Femur (tissue), 1 donor: ENCODE data around the gene OXT.
"Not testable (repeated sequence)": the region's sequence is repeated elsewhere in the genome, so short reads cannot be mapped to it uniquely, and the experiment has no call there.

Experiments used
- DNase-seq: peaks from one replicate; pipeline ENCODE4 v3.0.0-alpha.2; 2017

The OXT gene

DNA sequence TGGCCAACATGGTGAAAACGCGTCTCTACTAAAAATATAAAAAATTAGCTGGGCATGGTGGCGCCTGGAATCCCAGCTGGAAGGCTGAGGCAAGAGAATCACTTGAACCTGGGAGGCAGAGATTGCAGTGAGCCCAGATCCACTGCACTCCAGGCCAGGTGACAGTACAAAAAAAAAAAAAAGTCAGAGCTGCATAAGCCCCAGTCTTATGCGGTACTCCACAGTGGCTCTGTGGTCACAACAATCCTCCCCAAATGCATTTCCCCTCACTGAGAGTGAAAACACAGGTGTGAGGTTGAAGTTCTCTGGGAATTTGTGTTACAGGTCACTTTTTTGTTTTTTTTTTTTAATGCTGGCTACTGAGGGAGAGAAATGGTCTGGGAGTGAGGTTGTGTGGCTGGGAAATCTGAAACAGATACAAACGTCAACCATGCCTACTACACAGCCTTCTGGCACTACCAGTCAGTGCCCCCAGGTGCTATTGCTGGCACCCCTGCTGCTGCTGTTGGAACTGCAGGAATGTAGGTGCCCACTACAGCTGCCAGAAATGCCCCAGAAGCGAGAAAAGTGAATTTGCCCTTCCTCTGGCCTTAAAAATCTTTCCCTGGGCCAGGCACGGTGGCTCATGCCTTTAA lies 19.9 kb upstream of the OXT start:
- DNase-seq = no peak

DNA sequence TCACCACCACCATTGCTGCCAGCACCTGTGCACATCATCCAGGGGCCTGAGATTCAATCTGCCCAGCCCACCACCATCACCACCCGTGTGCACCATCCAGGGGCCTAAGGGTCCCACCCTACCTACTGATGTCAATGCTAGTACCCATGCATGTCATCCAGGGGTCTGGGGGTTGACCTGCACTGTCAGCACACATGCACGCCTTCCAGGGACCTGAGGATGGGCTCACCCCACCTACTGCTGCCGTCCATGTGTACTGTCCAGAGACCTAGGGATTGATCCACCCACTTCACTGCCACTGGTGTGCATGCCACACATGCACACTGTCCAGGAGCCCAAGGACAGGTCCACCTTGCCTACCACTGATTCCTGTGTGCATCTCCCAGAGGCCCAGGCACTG lies 11.9 kb upstream of the OXT start:
- DNase-seq = no peak

DNA sequence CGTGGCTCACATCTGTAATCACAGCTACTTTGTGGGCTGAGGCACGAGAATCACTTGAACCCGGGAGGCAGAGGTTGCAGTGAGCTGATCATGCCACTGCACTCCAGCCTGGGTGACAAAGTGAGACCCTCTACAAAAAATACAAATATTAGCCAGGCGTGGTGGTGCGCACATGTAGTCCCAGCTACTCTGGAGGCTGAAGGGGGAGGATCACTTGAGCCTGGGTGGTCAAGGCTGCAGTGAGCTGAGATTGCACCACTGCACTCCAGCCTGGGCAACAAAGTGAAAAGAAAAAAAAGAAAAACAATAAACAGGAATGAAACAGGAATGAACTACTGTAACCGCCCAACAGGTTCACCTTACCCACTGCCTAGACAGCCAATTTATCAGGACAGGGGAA lies 7.3 kb upstream of the OXT start:
- not testable (repeated sequence) for DNase-seq

DNA sequence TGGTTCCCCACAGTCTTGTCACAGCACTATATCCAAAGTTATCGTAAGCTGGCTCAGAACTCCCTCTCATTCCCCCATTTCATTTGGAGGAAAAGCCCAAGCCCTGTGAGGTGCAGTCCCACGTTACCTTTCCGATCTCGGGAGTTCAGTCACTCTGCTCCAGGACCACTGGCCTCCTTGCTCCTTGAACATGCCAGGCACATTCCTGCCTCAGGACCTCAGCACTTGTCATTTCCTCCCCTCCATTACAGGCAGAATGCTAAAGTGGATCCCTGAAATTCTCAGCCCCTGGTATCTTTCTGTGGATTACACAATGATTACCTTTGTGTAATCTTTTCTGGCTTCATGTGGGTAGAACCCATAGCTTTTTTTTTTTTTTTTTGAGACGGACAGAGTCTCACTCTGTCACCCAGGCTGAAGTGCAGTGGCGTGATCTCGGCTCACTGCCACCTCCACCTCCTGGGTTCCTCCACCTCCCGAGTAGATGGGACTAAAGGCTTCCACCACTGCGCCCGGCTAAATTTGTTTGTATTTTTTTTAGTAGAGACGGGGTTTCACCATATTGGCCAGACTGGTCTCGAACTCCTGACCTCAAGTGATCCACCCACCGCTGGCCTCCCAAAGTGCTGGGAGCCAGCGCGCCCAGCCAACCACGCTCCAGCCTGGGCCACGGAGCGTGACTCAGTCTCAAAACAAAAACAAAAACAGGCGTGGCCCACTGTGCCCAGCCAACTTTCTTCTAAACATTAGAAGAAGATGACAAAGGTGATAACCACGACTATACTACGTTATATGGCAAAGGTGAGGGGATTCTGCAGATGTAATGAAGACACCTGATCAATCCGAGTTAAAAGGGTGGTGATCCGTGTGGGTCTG lies 4.0 kb upstream of the OXT start:
- DNase-seq = no peak

DNA sequence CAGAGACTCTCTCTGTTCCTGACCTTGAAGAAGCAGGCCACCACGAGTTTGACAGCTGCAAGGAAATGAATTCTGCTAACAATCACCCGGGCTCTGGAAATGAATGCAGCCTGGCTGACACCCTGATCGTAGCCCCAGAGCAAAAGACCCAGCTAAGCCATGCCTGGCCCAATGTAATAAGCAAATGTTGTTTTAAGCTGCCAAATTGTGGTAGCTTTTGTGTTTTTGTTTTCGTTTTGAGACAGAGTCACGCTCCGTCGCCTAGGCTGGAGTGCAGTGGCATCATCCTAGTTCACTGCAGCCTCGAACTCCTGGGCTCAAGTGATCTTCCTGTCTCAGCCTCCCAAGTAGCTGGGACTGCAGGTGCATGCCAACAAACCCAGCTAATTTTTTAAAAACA lies 3.3 kb upstream of the OXT start:
- no peak for DNase-seq

DNA sequence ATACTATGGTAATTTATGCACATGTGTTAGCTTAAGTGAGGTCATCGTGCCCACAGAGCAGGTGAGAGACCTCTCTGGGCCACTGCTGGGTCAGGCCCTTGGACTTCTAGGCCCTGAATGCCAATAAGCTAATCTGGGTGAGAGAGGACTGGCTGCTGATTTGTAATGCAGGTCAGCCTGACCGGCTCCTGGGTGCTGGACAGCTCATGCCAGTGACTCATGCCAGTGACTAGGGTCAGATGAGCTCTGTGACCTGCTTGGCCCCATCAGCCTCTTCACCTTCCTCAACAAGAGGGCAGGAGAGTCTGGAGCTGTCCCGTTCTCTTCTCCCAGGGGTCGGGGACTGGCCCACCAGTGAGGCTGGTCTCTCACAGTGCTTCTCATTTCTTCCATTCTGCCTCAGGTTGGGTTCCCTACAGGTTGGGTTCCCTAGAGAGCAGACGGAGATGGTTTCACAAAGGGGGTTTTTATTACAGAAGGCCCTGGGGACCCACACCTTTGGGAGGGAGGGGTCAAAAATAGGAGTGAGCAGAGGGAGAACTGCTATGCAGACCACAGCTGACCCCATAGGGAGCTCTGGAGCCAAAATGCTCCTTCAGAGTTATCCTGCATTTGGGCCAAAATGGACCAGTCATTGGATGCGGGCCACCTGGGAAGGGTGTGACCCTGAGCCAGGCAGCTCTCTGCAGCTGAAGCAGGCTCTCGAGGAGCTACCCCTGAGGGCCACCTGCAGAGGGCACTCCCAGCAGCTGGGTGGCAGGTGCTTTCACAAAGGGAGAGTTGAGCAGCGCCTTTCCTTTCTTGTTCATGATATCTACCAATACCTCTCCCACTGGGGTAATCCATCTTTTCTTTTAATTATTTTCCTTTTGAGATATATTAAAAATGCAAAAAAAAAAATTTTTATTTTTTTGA lies 2.2 kb upstream of the OXT start:
- DNase-seq = no peak

DNA sequence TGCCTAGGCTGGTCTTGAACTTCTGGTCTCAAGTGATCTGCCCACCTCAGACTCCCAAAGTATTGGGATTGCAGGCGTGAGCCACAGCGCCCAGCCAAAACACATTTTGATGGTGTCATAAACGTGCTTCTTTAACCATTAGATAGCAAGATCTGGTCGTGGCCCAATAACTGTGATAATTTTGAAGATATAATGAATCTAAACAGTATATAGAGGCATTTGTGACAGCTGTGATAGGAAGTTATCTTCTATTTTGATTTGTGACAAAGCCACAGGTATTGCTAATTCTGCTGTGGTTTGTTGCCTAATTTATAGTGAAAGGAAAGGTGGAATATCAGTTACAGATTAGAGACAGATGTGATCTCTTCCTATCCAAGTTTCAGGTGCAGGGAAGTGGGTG lies 695 bp upstream of the OXT start:
- no peak for DNase-seq

DNA sequence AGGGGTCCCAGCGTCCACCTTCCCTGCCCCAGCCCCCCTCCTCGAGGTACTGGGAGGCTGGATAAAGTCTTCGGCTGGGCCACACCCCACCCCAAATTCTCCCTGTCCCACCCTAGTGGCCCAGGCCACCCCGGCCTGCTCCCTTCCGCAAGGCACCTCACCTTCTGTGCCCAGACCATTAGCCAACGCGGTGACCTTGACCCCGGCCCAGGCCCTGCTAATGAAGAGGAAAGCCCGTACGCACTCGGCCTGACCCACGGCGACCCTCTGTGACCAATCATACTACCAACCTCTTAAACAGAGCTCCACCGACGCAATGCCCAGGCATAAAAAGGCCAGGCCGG lies 182 bp upstream of the OXT start:
- no peak for DNase-seq

DNA sequence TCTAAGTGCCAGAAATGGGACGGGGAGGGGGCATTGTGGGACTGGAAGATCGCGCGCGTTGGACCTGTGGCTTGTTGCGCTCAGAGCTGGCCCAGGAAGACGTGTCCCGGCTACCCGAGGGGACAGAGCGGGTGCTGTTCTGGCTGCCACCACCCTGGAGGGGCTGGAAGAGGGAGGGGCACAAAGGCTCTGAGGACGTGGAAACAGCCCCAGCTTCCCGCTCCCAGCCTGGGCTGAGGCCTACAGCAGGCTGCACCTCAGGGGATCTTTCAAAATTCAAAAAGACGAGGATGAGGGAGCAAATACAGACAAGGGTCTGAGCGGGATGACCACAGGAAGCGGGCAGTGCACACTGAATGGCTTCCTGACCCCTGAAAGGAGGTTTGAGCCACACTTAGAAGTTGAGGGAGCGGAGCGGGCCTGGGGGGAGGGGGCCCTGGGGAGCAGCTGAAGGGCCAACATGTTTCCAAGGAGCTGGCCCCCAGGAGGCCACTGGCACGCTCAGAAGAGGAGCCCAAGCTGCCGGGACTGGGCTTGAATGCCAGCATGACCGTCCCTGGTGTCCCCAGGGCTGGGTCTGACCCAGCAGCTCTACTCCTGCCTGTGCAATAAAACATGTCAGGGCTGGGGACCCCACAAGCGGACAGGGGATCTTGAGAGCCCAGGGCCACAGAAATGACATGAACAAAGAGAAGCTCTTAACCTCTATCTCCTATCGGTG lies 1.3 kb downstream of the OXT start:
- DNase-seq = no peak

DNA sequence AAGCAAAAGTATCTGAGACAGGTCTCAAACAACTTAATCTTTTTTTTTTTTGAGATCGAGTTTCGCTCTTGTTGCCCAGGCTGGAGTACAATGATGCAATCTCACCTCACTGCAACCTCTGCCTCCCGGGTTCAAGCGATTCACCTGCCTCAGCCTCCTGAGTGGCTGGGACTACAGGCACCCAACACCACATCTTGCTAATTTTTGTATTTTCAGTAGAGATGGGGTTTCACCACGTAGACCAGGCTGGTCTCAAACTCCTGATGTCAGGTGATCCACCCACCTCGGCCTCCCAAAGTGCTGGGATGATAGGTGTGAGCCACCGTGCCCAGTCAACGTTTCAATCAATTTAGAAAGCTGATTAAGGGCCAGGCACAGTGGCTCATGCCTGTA lies 1.8 kb downstream of the OXT start:
- not testable (repeated sequence) for DNase-seq

DNA sequence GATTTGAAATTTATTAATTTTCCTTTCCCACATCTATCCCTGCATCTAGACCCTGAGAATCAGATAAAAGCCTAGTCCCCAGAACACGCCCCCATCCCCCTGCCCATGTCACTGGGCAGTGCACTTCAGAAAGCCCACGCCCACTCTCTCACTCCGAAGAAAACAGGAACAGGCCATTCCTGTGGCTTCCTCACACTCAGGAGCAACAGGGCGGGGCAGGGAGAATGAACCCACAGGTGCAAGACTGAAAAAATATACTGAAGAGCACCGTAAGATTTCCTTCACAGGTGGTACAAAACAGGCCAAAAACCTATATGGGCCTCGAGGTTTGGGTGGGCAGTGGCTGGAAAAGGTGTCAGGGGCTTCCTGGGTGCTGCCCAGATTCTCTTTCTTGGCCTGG lies 3.4 kb downstream of the OXT start:
- no peak for DNase-seq

DNA sequence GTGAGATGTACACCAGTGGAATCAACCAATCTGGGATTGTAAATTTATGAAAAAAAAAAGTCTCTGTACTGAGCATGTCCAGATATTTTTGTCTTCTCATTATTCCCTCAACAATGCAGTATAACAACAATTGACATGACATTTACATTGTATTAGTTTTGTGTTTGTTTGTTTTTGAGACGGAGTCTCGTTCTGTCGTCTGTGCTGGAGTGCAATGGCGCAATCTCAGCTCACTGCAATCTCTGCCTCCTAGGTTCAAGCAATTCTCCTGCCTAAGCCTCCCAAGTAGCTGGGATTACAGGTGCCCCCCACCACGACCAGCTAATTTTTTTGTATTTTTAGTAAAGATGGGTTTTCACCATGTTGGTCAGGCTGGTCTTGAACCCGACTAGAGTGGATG lies 3.9 kb downstream of the OXT start:
- not testable (repeated sequence) for DNase-seq

DNA sequence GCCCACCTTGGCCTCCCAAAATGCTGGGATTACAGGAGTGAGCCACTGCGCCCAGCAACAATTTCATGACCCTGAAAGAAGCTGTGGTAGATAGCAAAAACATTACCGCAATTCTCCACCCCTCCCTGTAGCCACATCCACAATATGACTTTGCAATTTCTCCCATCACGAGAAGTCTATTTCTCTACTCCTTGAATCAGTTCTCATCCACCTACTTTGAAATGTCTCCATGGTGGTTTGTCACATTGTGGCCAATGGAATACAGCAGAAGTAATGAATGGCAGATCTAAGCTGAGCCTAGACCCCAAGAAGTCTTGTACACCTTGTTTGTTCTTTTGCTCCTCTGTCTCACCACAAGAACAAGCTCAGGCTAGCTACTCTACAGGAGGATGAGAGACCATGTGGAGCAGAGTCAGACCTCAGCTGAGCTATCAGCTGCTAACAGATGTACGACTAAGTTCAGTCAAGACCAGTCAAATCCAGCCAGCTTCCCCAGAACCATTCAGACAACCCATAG lies 6.3 kb downstream of the OXT start:
- DNase-seq = no peak

DNA sequence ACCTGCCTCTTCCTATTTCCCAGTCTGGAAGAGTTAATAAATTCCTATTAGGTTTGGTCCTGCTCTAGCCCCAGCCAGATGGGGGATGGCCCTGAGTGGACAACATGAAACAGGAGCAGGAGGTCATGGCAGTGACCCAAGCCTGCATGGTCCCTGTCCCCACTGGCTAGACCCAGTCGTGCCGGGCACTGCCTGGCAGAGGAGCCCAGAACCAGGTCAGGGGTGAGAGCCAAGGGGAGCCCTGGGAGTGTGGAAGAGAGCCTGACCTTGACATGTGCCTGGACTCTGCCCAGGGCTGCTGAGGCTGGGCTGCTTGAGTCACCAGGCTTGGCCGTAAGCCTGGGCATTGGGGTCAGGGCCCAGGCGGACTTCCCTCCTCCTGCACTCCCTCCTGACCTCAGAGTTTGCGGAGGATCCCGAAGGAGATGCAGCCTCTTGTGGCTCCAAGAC lies 9.5 kb downstream of the OXT start:
- DNase-seq = peak; percentile 22

DNA sequence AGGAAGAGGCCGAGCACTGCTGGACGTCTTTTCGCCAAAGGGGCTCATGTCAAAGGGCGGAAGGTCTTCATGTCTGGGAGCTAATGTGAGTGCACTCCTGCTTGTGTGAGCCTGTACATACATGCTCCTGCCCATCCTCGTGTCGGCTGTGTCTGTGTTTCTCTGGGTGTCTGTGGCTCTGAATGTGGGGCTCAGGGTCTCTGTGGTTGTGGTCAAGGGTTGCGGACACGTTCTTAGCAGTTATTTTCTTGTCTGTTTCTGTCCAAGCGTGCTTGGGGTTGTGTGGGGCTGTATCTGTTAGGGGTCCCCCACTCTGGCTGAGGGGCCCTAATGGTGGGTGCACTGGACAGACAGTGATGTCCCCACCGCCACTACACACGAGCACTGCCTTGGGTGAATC lies 10.2 kb downstream of the OXT start:
- no peak for DNase-seq

DNA sequence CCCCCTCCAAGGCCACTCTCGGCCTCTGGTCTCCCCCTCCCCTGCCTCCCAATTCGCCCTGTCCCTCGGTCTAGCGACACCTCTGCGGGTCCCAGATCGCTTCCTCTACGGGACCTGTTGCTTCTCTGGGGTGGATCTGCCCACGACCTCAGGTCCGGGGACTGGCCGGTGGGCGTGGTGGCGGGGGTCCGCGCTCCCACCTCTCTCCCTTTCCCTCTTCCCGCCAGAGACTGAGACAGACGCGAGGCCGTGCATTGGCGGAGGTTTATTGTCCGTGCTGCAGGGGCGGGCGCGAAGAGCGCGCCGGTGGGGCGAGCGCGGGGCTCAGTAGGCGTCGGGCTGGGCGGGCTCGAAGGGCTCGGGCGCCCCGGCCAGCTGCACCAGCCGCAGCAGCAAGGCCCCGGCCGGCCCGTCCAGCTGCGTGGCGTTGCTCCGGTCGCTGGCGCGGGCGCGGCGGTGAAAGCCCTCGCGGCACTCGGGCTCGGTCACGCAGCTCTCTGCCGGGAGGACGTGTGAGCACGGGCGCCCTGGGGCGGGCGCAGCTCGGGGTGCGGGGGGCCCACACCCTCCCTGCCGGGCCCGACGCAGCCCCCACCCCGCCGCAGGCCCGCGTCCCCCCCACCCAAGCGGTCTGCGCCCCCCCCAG lies 11.0 kb downstream of the OXT start:
- DNase-seq = peak; percentile 35

DNA sequence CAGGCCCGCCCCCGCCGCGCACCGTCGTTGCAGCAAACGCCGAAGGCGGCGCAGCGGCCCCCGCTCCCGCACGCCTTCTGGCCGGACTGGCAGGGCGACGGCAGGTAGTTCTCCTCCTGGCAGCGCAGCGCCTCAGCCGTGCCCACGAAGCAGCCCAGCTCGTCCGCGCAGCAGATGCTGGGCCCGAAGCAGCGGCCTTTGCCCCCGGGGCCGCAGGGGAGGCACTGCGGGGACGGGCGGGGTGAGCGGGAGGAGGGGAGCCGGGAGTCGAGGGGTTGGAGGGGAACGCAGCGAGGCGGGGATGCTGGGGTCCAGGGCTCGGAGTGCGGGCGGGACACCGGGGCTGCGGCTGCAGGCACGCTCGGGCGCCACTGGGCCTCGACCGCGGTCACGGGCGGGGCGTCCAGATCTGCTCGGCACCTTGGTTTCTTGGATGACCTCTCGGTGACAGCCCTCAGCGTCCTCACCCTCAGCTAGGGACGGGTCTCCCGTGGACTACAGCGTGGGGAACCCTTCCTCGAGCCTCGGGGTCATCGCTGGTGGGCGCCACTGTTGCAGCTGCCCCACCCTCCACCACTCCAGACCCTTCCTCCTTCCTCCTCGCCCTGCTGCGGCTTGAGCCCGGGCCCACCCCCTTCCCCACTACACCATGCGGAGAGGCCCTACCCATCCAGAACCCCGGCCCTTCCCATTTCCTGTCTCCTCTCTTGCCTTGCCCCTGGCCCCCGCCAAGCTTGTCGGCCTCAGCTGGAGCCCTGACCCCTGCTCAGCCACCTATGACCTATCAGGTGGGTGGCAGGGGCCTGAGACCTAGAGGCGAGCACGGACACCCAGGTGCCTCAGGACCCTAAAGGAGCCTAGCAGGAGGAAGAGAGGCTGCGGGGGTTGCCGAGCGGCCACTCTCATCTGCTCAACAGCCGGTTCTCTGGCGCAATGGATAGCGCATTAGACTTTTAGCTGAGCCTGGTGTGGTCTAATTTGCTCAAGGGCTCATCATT lies 11.8 kb downstream of the OXT start:
- DNase-seq = no peak

DNA sequence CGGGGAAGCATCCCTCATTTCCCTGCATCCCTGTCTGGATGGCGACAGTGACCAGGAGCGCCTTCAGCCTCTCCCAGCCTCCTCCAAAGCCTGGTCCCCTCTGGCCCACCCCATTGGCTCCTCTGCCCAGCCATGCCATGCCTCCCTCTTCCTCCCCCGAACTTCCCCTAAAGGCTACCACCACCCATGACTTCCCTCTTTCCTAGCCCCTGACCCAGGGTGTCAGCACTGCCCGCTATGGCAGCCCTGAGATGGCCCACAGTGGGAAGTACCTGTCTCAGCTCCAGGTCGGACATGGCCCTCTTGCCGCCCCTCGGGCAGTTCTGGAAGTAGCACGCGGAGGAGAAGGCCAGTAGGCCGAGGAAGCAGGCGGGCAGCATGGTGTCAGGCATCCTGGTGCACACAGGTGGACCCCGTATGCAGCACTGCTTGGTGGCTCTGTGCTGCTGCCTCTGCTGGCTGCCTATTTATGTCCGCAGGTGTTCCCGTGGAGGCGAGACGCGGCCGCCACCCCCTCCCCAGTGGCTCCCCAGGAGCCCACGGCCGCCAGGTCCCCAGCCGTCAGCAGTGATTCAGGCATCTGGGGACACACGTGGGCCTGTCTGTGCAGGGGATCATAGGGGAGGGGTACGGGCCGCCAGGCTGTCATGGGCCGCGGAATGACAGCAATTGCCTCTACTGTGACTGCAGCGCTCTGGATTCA lies 13.0 kb downstream of the OXT start, which contains the start of gene AVP:
Gene AVP (minus strand): TSS at position 442 of the 703 bp plus-strand sequence. CDS start 50 bp downstream, at position 392.
- no peak for DNase-seq

DNA sequence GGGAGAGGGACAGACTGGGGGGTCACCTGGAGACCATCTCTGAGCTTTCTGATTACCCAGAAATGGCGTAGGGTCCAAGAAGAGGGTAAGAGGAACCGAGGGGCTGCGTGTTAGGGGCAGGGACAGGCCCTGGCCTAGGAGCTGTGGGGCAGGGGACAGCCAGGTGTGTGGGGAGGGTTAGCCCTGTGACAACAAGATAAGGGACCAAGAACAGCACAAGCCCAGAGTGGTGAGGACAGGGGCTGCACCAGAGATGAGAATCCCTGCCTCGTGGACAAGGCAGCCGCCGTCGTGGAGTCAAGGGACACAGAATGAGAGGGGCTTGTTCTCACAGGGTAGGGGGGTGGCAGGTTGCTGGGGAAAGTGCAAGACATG lies 13.6 kb downstream of the OXT start:
- no peak for DNase-seq

DNA sequence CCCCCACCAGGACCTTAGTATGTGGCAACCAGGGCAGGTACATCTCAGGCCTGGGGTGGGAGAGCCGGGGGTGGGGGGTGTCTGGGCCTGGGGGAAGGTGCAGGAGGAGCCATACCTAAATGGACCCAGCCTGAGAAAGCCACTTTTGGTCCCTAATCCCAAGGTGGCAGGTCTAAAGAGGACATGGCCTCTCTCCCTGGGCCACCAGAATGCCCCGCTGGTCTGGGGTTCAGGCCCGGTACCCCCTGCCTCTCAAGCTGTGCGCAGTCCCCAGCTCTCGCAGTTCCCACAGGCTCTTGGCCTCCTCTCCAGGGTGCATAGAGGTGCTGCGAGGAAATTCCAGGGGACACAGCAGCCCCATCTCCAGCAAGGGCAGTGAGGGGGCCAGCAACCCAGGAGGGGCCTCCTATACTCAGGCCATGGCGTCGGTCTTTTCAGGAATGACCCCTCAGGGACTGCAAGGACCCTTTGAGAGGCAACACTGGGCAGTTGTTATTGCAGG lies 14.2 kb downstream of the OXT start:
- DNase-seq = no peak
